ENCODE data around the gene SLC29A2.
A peak's percentile ranks its signal among the peaks of the same experiment; 100 is the strongest.
"Not testable (repeated sequence)": the region's sequence is repeated elsewhere in the genome, so short reads cannot be mapped to it uniquely, and the experiment has no call there.

Gene SLC29A2

GRCh38 chr11:66380264-66380663 lies 8.7 kb upstream of the SLC29A2 start:
- DNase-seq = not testable (repeated sequence)

DNA sequence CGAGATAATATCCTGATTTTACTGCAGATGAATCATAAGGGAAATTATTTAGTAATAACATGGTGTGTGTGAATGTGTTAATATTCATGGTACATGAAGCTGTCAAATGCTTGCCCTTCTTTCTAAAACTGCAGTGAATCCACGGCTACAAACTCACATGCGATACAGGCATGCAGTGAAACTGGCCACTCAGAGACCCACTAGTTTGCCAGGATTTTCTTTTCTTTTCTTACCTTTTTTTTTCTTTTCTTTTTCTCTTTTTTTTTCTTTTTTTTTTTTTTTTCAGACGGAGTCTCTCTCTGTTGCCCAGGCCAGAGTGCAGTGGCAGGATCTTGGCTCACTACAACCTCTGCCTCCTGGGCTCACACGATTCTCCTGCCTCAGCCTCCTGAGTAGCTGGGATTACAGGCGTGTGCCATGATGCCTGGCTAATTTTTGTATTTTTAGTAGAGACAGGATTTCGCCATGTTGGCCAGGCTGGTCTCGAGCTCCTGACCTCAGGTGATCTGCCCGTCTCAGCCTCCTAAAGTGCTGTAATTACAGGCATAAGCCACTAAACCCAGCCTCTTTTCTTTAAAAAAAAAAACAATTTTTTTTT lies 2.2 kb upstream of the SLC29A2 start:
- not testable (repeated sequence) for DNase-seq

GRCh38 chr11:66373265-66373664 lies 1.7 kb upstream of the SLC29A2 start:
- DNase-seq = no peak

DNA sequence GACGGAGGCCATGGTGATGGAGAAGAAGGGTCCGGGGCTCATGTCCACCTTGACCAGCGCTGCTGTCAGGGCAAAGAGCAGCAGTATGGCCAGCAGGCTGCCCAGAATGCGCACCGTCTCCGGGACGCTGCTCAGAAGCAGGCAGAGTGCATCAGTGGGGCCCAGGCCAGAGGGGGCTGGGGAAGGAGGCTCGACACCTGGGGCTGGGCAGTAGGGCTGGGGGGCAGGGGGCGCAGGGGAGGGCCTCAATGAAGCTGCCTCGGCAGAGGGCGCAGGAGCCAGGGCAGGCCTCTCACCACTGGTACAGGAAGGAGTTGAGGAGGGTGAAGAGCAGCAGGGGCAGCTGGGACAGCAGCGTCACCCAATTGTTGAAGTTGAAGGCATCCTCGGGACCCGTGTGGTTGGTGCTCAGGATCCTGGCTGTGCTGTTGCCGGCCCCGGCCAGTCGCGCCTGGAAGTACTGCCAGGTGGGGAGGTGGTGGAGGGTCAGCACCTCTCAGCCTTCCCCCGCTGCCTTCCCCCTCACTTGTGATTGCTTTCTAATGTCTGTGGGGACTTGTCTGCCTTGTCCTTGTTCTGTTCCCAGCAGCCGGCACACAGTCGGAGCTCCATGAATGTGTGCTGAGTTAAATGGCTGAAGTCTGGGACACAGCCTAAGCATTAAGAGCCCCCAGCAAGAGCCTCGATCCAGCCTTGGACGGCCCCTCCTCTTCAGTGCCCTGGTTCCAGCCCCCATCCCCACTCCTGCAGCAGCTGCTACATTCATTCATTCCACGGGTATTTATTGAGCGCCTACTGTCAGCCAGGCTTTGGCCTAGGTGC lies 2.3 kb downstream of the SLC29A2 start:
- DNase-seq = no peak

DNA sequence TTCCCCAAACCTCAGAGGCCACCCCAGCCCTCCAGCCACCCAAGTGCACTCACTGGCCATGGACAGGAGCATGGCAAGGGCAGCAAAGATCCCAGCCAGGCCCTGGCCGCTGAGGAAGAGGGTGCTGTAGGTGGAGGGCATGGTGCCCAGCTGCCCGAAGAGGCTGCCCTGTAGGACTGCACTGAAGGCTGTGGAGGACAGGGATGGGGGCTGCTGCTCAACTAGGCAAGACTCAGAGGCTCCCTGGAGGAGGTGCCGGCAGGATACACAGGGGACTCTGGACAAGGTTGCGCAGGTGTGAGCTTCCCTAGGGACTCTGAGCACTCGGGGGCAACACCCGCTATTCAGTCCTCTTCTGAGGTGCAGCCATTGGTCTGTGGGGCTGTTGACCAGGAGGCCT lies 3.1 kb downstream of the SLC29A2 start:
- DNase-seq = no peak

DNA sequence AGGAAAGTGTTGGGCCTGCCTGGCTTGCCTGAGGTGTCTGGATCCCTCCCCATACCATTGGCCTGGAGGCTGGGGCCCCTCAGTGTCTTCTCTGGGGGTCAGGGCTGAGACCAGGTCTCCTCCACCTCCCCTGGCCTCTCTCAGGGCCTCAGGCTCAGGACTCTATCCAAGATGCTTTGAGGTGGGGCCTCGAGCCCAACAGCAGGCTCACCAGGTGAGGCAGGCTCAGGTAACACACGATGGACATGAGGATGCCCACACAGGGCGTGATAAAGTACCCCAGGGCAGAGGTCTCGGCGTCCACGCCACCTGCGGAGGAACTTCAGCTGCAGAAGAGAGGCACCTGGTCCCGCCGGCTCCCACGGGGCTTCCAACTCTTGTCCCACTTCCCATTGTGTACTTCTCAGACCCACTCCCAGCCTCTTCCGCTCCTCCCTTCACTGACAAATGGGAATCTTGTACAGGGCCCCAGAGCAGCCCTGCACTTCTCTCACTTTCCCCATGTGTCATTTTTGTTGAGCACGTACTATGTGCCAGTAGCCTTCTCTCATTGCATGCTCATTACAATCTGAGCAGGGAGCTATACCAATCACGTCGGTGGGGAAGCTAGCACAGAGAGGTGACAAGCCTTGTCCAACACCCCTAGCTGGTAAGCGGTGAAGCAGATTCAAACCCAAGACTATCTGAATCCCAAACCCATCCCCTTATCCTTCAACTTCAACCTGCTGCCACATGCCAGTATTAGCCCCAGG lies 3.8 kb downstream of the SLC29A2 start:
- no peak for DNase-seq

DNA sequence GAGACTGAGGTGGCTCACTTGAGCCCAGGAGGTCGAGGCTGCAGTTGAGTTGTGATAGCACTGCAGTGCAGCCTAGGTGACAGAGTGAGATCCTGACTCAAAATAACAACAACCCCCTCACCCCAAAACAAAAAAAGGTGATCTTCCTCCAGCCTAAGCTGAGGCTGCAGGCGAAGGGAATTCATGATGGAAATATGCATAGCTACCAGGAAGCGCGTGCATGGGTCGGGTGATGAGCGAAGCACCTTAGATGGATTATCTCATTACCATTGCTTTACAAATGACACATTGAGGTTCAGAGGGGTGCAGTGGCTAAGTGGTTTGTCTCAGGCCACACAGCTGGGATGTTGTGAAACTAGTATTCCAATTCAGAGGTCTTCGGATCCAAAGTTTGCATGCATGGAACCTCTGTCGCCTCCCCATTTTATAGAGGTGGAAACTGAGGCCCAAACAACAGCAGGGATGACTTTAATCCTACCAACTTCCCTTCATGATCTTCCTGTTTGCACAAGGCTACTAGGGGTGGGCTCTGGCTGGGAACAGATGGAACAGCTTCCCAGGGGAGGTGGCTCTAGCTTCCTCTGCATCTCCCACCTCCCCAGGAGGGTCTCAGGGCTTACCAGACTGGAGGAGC lies 4.6 kb downstream of the SLC29A2 start:
- DNase-seq = no peak

DNA sequence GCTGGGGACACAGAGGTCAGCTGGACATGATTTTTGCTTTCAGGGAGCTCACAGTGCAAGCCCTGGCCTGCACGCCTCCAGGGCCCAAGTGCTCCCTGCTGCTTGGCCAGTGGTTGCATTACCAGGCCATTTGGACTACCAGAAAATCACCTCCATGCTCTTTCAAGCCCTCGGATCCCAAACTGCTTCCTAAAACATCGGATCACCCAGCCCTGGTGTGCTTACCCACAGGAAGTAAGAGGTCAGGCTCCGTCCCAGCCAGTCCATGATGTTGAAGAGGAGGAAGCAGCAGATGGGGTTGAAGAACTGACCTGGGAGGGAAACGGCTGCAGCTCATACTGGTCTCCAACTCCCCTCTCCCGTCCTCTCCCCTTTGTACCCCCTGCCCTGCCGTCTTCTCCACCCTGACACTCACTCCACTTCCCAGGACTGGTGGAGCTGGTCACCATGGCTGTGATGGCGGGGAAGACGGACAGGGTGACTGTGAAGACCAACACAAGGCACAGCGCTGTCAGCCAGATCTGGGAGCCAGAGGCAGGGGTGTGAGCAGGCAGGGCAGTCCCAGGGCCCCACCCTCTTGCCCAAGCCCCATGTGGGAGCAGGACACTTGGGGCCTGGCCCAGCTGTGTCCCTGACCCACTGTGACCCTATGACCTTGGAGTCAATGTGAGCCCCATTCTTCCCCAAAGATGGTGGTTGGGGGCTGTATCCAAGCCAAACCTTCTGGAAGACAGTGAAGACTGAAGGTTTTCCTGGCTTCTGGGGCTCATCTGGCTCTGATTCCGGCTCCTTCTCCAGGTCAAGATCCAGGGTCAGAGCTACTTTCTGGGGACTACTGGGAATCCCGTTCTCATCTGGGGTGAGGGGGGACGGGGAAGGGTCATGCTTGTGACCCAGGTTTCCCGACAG lies 5.6 kb downstream of the SLC29A2 start:
- no peak for DNase-seq

DNA sequence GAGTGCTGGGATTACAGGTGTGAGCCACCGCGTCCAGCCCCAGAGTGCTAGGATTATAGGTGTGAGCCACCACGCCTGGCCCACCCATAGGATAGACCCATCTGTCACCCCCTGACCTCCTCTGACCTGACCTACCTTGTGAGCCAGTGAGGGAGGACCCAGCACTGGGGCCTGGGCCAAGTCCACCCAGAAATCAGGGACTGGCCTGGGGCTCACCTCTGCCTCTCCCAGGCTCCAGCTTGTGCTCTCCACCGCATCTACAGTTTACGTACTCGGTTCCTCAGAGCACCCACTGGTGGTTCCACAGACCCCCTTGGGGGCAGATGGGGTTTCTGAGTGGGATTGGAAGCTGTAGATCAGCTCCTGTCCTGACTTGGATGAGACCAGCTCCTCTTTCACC lies 6.4 kb downstream of the SLC29A2 start:
- no peak for DNase-seq

- DNase-seq = peak; percentile 75
These were observed 7.6 kb downstream of the SLC29A2 start for GRCh38 chr11:66363805-66364535.

DNA sequence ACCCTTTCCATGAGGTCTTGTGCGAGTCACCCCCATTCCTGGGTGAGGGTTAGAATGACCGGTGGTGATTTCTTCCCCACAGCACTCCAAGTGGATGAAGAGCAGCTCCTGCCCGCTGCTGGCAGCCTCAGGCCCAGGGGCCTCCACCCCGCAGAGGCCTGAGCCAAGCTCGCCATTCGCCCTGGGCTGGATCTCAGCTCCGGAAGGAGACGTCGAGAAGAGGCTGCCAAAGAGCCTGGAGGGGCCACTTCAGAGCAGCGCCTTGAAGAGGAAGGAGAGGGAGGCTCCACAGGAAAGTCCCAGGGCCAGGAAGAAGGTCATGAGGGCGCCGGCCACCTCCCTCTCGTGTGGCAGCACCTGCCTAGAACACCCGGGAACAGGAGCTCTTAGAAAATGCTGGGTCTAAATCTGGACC lies 8.4 kb downstream of the SLC29A2 start:
- DNase-seq = no peak

DNA sequence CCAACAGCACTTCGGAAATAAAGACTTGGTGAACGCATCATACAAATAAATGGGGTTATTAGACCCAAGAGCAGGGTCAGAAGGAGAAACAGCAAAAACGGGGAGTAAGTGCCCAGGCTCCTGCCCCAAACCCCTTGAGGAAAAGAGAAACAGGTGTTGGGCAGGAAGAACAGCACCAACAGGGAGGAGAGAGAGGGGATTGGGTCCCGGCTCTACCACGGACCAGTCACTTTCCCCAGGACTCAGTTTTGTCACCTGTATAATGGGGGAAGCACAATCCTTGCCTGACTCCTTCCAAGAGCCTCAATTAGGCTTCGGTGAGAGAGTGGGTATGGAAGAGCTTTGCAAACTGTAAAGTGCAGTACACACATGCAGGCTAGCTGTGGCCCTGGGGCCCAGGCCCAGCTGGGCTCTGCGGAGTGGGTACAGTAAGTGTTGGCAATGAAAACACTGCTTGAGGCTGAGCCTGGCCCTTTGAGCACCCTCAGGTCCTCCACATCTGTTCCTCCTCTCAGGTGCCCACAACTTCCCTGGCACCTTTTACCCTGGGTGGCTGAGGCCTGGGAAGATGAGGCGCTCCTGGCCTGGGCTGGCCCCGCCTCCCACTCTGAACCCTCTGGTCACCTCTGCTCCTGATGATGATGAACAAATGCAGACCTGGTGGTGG lies 8.9 kb downstream of the SLC29A2 start:
- no peak for DNase-seq

DNA sequence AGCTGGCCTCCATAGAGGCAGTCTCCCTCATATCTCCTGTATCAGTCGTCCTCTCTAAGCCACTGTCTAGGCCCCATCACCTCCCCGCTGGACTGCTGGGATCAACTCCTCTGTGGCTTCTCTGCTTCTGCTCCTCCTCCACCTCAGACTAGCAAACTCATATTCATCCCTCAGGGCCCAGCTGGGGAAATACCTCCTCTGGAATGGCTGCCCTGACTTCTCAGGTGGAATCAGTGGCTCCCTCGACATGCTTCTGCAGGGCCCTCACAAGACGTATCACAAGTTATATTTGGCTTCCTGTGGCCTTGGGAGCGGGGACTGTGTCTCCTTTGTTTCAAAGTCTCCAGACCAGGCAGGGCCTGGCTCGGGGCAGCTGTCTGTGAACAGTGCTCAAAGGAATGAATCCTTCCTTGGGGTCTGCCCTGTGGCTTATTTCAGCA lies 10.0 kb downstream of the SLC29A2 start:
- no peak for DNase-seq

- DNase-seq = no peak
These were observed 11.0 kb downstream of the SLC29A2 start for GRCh38 chr11:66360406-66361073.

- DNase-seq = no peak
These were observed 11.9 kb downstream of the SLC29A2 start for GRCh38 chr11:66359662-66360087.

DNA sequence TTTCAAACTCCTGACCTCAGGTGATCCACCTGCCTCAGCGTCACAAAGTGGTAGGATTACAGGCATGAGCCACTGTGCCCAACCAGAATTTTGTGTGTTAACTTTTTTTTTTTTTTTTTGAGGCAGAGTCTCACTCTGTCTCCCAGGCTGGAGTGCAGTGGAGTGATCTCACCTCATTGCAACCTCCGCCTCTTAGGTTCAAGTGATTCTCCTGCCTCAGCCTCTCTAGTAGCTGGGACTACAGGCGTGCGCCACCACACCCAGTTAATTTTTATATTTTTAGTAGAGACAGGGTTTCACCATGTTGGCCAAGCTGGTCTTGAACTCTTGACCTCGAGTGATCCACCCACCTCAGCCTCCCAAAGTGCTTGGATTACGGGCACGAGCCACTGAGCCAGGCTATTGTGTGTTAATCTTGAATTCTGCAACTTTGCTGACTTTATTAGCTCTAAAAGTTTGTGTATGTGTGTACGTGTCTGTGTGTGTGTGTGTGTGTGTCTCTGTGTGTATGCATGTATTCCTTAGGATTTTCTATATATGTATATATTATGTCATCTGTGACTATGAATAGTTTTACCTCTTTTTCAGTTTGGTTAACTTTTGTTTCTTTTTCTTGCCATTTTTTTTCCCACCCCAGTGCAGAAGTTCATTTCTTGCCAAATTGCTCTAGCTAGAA lies 20.9 kb downstream of the SLC29A2 start:
- not testable (repeated sequence) for DNase-seq

GRCh38 chr11:66349084-66349386 lies 22.5 kb downstream of the SLC29A2 start:
- no peak for DNase-seq

DNA sequence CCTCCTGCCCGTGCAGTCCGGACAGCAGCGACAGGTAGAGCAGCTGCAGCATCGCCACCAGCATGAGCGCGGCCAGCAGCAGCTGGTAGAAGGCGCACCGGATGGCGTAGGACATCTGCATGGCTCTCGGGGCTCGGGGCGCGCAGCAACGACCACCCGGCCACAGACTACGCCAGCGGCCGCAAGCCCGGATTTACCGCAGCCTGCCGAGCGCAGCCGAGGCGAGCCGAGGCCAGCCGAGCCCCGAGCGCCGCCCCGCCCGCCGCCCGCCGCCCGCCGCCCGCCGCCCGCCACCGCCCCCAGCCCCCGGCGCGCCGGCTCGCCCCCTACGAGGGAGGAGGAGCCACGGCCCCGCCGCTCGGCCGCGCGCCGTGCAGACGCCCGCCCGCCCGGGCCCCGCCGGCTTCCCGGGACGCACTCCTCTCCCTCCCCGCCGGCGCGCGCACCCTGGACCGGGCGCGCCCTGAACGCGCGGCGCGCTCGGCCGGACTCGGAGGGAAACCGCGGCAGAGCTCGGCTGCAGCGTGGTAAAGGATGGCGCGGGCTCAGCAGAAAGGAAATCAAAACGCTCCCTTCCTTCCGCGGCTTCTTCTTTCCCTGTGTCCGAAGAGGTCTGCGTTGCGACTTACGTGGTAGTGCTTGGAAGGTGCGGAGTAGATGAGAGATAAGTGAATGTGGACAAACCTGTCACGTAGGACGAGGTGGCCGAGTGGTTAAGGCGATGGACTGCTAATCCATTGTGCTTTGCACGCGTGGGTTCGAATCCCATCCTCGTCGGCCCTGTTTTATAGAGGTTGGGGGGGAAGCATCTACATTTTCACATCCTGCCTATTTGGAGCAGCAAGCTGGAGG lies 23.9 kb downstream of the SLC29A2 start, which contains the start of gene B4GAT1:
Gene B4GAT1, minus strand, starts transcription at position 205 of the 852 bp plus-strand sequence. Its CDS starts 84 bp downstream, at position 121.
- DNase-seq = peak; percentile 83

Measured in CD4-positive, alpha-beta T cell treated with Interleukin-17A for 4 hours (primary cell).